WTC11 (cell line): ENCODE data around the gene HHIPL1. TPM values are rescaled to one million over a fixed set of nuclear protein-coding genes. Genes with fewer than 3 reads are reported as not detected.

Experiments used
- ATAC-seq: fragments of 200-7000 bp; cut with Tn5 transposase; 2 replicates; pipeline ENCODE4 v1.10.0; 2021; ENCODE audit warnings: mild to moderate bottlenecking, moderate library complexity
- CTCF ChIA-PET: fragments of 300-600 bp; sonication (Branson Sonifier 250); formaldehyde crosslinking; loops from one replicate; lab custom pipeline; 2021; ENCODE audit warnings: antibody characterized with exemption; lab: Charles Lee
- POLR2A ChIA-PET: fragments of 350-600 bp; sonication (Branson Sonifier 250); formaldehyde crosslinking; loops from one replicate; lab custom pipeline; 2021; ENCODE audit warnings: antibody characterized with exemption; lab: Charles Lee
- DNase-seq: peaks from one replicate; pipeline ENCODE4 v3.0.0; 2021; ENCODE audit warnings: low spot score
- H3K27ac Mint-ChIP-seq: 2 replicates; pipeline ENCODE4 v1.8.0; 2021; ENCODE audit warnings: mixed read lengths
- H3K27me3 Mint-ChIP-seq: 2 replicates; pipeline ENCODE4 v1.8.0; 2021; ENCODE audit warnings: low read depth, mild to moderate bottlenecking, moderate library complexity, mixed read lengths
- H3K36me3 Mint-ChIP-seq: 2 replicates; pipeline ENCODE4 v1.8.0; 2021; ENCODE audit warnings: mixed read lengths
- H3K4me1 Mint-ChIP-seq: 2 replicates; pipeline ENCODE4 v1.8.0; 2022; ENCODE audit warnings: mixed read lengths
- H3K4me3 Mint-ChIP-seq: 2 replicates; pipeline ENCODE4 v1.8.0; 2021; ENCODE audit warnings: mild to moderate bottlenecking, moderate library complexity, mixed read lengths
- H3K9me3 Mint-ChIP-seq: 2 replicates; pipeline ENCODE4 v1.8.0; 2021; ENCODE audit warnings: mixed read lengths
- CREM ChIP-seq: sonication (generic); formaldehyde crosslinking; IDR thresholded peaks from 2 replicates; pipeline ENCODE4 v1.8.1; 2022; ENCODE audit warnings: mild to moderate bottlenecking, missing genetic modification reagents, moderate library complexity
- E2F4 ChIP-seq: sonication (generic); formaldehyde crosslinking; IDR thresholded peaks from 2 replicates; pipeline ENCODE4 v1.8.1; 2022; ENCODE audit warnings: low read depth, mild to moderate bottlenecking, moderate library complexity, missing genetic modification reagents, borderline replicate concordance
- E2F5 ChIP-seq: sonication (generic); formaldehyde crosslinking; IDR thresholded peaks from 2 replicates; pipeline ENCODE4 v1.8.1; 2022; ENCODE audit warnings: mild to moderate bottlenecking, moderate library complexity, missing genetic modification reagents
- FOXP4 ChIP-seq: sonication (generic); formaldehyde crosslinking; IDR thresholded peaks from 2 replicates; pipeline ENCODE4 v1.8.0; 2022; ENCODE audit warnings: mild to moderate bottlenecking, missing genetic modification reagents
- GRHL2 ChIP-seq: fragments of 250-450 bp; sonication (Bioruptor Pico); IDR thresholded peaks from 2 replicates; pipeline ENCODE4 v1.8.0; 2022; ENCODE audit warnings: mild to moderate bottlenecking, moderate library complexity; ENCODE audit not compliant: insufficient replicate concordance, severe bottlenecking
- SOX15 ChIP-seq: fragments of 250-450 bp; sonication (Bioruptor Pico); IDR thresholded peaks from 2 replicates; pipeline ENCODE4 v1.9.0; 2021; ENCODE audit warnings: mild to moderate bottlenecking
- SP1 ChIP-seq: sonication (generic); formaldehyde crosslinking; conservative IDR thresholded peaks from 2 replicates; pipeline ENCODE4 v1.8.1; 2022; ENCODE audit warnings: missing genetic modification reagents
- STAT6 ChIP-seq: sonication (generic); formaldehyde crosslinking; conservative IDR thresholded peaks from 2 replicates; pipeline ENCODE4 v1.8.1; 2023; ENCODE audit warnings: mild to moderate bottlenecking, low read depth, missing genetic modification reagents, moderate library complexity
- TP53 ChIP-seq: sonication (generic); formaldehyde crosslinking; IDR thresholded peaks from 2 replicates; pipeline ENCODE4 v1.8.1; 2023; ENCODE audit warnings: mild to moderate bottlenecking, missing genetic modification reagents
- ZNF121 ChIP-seq: sonication (generic); formaldehyde crosslinking; IDR thresholded peaks from 2 replicates; pipeline ENCODE4 v1.8.0; 2023; ENCODE audit warnings: missing genetic modification reagents
- ZNF425 ChIP-seq: fragments of 250-450 bp; sonication (Bioruptor Pico); conservative IDR thresholded peaks from 2 replicates; pipeline ENCODE4 v1.9.0; 2021; ENCODE audit warnings: mild to moderate bottlenecking
- ZNF671 ChIP-seq: fragments of 250-450 bp; sonication (Bioruptor Pico); IDR thresholded peaks from 2 replicates; pipeline ENCODE4 v1.8.0; 2021; ENCODE audit warnings: mild to moderate bottlenecking
- total RNA-seq: library from RNA; stranded (reverse); gene quantifications from 3 replicates; pipeline ENCODE4 v1.2.3, GENCODE V29; 2021

HHIPL1 gene
- total RNA-seq, 1 experiment from 2014 or later, result 1.5 TPM

- TF ChIP-seq ZNF425 (CRISPR knock-in tag) (no peak), TP53 (no peak), GRHL2 (CRISPR knock-in tag) (no peak), E2F4 (CRISPR knock-in tag) (no peak), CREM (CRISPR knock-in tag) (no peak), ZNF671 (CRISPR knock-in tag) (no peak), SOX15 (no peak), STAT6 (CRISPR knock-in tag) (no peak)
These were observed 44.6 kb upstream of the HHIPL1 start (continued) for GRCh38 chr14:99600232-99600888.

GRCh38 chr14:99601361-99601831, 43.5 kb upstream of the HHIPL1 start:
- peaks cover 24% of the 10 kb centered on the region for H3K27me3 Mint-ChIP-seq
- TF ChIP-seq E2F5 (CRISPR knock-in tag) (no peak), ZNF121 (no peak), SP1 (no peak), GRHL2 (CRISPR knock-in tag) (no peak), FOXP4 (CRISPR knock-in tag) (no peak)
- TF ChIP-seq, all 79 proteins: peak for 0
- Mint-ChIP-seq H3K4me3 (peak overlapping the region; percentile 69), H3K9me3 (no peaks in the 10 kb centered on the region), H3K4me1 (peaks cover 32% of the 10 kb centered on the region), H3K36me3 (no peaks in the 10 kb centered on the region), H3K27ac (no peak overlapping the region)
- no peak for DNase-seq
- ChIA-PET CTCF (interaction anchor here (1.0 to 6.1 kb wide), 2 partner anchors 27 to 56 kb away, joined by 3 to 31 read pairs; no protein-coding TSS in a partner anchor), POLR2A (no interaction called here)
- ATAC-seq, result no peak
